NCI-H69 (cell line): ENCODE results near the gene DPYSL4.

Experiments used
- DNase-seq: peaks from one replicate; lab custom pipeline; 2025; lab: John Stamatoyannopoulos, UW

Gene DPYSL4

GRCh38 chr10:132186488-132187429 is at the start of gene DPYSL4:
DPYSL4 (plus strand) TSS chr10:132186948; CDS start chr10:132187064, 116 bp downstream.
- peak; percentile 39 for DNase-seq

- DNase-seq, result no peak
Measured at GRCh38 chr10:132137111-132138072, 49.4 kb upstream of the DPYSL4 start.

DNA sequence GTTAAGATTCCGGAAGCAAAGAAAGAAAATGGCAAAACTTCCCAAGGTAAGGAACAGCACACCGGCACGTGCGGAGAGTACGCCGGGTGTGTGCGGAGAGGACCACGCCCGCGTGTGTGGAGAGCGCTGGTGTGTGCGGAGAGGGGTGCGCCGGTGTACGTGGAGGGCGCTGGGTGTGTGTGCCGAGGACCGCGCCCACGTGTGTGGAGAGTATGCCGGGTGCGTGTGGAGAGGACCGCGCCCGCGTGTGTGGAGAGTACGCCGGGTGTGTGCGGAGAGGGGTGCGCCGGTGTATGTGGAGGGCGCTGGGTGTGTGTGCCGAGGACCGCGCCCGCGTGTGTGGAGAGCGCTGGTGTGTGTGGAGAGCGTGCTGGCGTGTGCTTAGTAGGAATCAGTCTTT is 48.6 kb upstream of the DPYSL4 start:
- DNase-seq, result no peak

GRCh38 chr10:132138596-132138995 is 48.2 kb upstream of the DPYSL4 start:
- no peak for DNase-seq

DNA sequence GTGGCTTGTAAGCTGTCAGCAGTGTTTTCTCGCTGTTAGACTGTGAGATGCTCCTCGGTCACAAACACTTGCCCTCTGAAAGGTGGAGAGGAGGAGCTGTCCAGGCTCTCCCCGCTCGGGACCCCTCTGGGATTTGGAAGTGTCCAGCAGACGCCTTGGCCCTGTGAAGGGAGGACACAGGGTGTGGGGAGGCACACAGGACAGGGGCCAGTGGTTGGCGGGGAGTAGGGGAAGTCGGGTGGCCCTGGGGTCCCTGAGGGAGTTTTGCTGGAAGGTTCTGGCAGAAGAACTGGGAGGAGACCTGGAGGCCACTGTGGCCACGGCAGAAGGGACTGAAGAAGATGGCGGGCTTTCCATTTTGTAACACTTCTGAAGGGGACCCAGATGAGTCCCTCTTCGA is 47.2 kb upstream of the DPYSL4 start:
- no peak for DNase-seq

DNA sequence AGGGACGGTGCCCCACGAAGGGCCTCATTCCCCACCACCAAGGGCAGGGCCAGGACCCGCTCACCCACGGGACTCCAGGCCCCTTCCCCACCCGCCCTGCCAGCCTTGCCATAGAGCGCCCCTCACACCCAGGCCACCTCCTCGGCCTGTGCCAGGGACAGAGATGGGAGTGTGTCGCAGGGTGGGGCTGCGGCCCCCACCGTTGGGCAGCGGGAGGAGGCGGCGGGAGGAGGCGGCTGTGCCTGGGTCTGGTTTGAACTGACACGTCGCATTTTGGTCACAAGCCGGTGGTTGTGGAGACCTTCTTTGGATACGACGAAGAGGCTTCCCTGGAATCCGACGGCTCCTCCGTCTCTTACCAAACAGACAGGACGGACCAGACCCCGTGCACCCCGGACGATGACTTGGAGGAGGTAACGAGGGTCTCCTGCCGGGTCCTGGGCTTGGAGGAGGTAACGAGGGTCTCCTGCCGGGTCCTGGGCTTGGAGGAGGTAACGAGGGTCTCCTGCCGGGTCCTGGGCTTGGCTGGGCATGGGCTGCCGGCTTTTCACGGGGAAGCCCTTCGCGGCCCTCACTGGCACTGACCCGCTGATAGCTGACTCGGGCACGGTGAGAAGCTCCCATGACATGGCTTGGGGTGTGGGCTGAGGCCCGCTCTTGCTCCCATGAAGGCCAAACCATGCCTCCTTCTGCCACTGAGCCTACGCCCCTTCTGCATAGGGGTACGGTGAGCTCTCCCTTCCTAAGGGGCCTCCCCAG is 46.4 kb upstream of the DPYSL4 start:
- no peak for DNase-seq

DNA sequence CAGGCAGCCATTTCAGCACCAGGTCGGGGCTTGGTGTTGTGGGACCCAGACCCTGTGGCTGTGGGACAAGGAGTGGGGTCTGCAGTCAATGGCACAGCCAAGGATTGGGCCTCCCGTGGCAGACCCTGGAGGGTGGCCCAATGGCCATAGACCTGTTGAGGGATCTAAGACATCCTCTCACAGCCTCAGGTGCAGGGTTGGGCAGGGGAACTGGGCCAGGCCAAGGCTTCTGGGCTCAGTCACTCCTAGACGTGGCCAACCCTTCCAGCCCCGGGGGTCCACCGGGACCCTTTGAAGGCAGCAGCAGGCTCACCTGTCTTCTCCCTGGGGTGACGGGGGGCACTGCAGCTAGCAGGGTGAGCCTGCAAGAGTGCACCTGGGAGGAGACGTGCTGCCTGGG is 45.7 kb upstream of the DPYSL4 start:
- DNase-seq, result no peak

DNA sequence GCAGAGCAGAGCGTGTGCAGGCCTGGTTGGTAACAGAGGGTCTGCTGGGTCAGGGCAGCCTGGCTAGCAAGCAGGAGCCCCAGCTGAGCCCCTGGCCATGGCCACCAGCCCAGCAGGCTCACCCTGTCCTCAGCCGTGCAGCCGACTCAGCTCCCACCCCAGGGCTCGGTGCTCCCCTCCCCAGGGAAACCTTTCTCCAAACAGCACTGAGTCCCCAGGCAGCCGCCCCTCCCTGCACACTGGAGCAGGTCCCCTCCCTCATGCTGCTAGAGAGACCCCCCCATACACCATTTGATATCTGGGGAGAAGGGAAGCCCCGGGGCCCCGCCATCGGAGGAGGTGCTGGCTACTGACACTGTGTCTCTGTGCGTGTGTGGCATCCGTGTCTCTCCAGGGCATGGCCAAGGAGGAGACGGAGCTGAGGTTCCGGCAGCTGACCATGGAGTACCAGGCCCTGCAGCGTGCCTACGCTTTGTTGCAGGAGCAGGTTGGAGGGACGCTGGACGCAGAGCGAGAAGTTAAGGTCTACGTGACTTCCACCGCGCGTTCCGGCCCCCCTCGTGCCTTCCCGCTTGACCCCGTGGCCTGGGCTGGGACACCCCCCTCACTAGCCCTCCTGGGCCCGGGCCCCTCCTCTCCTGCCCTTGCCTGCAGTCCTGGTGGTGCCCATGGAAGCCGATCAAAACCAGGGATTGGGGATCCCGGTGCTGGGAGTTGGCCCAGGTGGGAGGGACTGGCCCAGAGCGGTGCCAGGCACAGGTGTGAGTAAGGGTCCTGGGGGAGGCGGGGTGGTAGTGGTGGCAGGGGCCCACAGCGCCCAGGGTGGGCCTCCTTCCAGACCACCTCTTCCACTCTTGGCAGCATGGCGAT is 45.0 kb upstream of the DPYSL4 start:
- DNase-seq, result no peak

DNA sequence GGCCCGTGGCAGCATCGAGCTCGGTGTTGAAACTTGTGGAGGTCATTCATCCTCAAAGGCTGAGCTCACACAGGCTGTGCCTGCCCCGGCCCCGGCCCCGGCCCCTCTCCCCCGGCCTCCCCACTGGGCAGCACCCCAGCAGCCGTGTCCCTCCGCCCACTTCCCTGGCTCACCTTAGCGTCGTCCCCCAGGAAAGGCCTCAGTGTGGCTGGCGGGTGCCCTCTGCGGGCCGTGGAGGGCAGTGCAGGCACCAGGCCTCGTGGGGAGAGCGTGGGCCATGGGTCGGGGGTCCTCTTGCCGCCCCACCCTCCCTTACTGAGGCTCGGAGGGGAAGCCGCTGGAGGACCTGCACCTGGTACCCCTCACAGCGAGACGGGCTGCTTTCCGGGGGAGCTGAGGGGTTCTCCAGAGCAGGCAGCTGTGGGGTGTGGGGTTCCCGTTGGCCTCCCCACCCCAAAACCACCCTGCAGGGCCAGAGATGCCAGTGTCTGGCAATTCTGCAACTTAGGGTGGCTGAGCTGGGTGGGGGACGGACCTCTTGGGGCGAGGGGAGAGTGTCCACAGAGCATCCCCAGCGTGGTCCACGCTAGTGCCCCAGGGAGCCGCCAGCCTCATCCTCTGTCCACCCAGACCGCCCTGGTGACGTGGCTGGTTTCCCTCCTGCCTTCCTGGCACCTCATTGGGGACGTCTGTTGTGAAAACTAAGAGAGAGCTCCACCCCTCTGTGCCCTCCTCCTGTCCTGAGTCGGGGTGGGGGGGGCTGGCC is 44.2 kb upstream of the DPYSL4 start:
- DNase-seq, result peak; percentile 45

DNA sequence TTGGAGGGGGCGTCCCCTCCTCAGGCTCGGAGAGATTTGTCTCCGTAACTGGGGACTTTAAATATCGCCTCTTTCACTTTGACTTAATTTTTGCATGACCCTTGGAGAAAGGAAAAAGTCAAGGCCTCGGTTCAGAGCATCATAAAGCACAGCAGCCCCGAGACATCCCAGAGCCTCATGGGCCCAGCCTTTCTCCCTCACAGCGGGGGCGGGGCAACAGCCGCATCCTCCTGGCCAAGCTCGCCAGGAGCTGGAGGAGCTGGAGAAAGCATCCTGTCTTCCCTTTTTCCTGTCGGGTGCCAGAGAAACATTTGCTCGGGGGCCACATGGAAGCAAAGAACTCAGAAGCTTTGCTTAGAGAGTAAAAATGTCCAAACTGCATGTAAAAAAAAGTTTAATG is 43.6 kb upstream of the DPYSL4 start:
- no peak for DNase-seq

- no peak for DNase-seq
Measured at GRCh38 chr10:132144086-132144485, 42.7 kb upstream of the DPYSL4 start.

DNA sequence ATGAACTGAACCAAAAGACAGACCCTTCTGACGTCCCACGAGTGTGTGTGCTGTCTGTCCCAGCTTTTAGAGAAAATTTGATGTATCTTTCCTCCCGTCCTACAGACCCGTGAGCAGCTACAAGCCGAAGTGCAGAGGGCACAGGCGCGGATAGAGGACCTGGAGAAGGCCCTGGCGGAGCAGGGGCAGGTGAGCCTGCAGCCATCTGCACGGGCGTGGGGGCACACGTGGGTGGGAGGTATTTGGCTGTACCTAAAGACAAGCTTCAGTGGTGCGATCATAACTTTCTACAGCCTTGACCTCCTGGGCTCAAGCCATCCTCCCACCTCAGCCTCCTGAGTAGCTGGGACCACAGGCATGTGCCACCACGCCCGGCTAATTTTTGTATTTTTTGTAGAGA is 41.7 kb upstream of the DPYSL4 start:
- no peak for DNase-seq

DNA sequence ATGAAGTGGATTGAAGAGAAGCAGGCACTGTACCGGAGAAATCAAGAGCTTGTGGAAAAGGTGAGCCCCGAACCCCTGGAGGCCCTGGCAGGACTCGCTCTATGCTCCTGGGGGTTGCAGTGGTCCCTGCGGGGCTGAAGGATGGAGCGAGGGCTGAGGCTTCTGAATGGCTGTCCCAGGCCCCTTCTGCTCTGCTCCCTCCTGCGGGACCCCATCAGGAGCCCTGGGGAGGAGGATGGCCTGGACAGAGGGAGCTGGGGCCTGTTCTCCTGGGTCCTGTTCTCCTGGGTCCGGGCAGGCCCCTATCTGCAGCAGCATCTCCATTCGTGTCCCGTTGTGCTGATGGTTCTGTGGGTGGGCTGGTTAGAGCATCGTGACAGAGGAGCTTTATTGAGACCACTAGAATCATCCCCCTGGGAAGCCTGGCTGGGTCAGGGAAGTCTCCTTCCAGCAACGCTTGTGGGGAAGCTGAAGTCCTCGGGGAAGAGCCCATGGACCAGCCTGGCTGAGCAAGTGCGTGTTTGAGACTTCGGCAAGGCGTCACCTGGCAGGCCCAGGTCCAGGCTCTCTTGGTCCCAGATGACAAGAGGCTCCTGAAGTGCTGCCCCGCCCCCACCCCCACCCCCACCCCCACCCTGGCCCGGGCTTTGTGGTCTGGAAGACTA is 41.1 kb upstream of the DPYSL4 start:
- no peak for DNase-seq

GRCh38 chr10:132146271-132146671 is 40.5 kb upstream of the DPYSL4 start:
- DNase-seq, result peak; percentile 6

- no peak for DNase-seq
Measured at GRCh38 chr10:132146941-132147915, 39.5 kb upstream of the DPYSL4 start.

GRCh38 chr10:132148261-132149251 is 38.2 kb upstream of the DPYSL4 start:
- DNase-seq, result no peak

- DNase-seq, result no peak
Measured at GRCh38 chr10:132149271-132149670, 37.5 kb upstream of the DPYSL4 start.
